ENCODE results near the gene OTUD7B.

GRCh38 chr1:149916898-149917252, 93.7 kb downstream of the OTUD7B start:
- TF ChIP-seq USF1 (IDR thresholded peaks at IDR 0.05) (no peak), CEBPB (IDR thresholded peaks at IDR 0.05) (no peak), REST (IDR thresholded peaks at IDR 0.05; ENCODE audit: low read depth) (no peak), CREB1 (IDR thresholded peaks at IDR 0.05; ENCODE audit: low read depth) (no peak), EGR1 (IDR thresholded peaks at IDR 0.05) (no peak), YY1 (IDR thresholded peaks at IDR 0.05; ENCODE audit: low read depth) (no peak), MAX (IDR thresholded peaks at IDR 0.05) (no peak), TAF1 (IDR thresholded peaks at IDR 0.05; ENCODE audit: low read depth) (no peak), EP300 (IDR thresholded peaks at IDR 0.05; ENCODE audit: borderline replicate concordance) (no peak)

Data from Ishikawa (cell line).